CD4-positive, CD25-positive, alpha-beta regulatory T cell (primary cell): ENCODE measurements around the gene TNS1. TPM values are rescaled to one million over a fixed set of nuclear protein-coding genes. Genes with fewer than 3 reads are reported as not detected.

Experiments used
- ATAC-seq, 2 donors: fragments of 150-1000 bp; cut with Tn5 transposase; one replicate each; pipeline ENCODE4 v1.10.0; 2021; ENCODE audit warnings: low read depth in 2 of 2, moderate number of reproducible peaks in 2 of 2, moderate library complexity in 1 of 2
- DNase-seq, 3 donors: peaks; one replicate each; pipeline versions ENCODE4 v3.0.0 to v3.0.0-alpha.2; 2012 to 2022; ENCODE audit warnings: mixed read lengths in 1 of 3
- H3K27ac ChIP-seq: one replicate; pipeline ENCODE4 v1.7.0; 2013; ENCODE audit warnings: mild to moderate bottlenecking, low read length; ENCODE audit not compliant: insufficient read depth, poor library complexity, severe bottlenecking
- H3K27me3 ChIP-seq: one replicate; pipeline ENCODE4 v1.7.0; 2013; ENCODE audit warnings: low read length; ENCODE audit not compliant: control insufficient read depth, insufficient read depth
- H3K36me3 ChIP-seq: one replicate; pipeline ENCODE4 v1.7.0; 2013; ENCODE audit warnings: mild to moderate bottlenecking, low read length, moderate library complexity; ENCODE audit not compliant: control insufficient read depth, insufficient read depth
- H3K4me1 ChIP-seq: 2 replicates; pipeline ENCODE4 v1.7.0; 2013; ENCODE audit warnings: mild to moderate bottlenecking, low read length; ENCODE audit not compliant: insufficient read depth, control insufficient read depth, poor library complexity, severe bottlenecking
- H3K4me3 ChIP-seq: one replicate; pipeline ENCODE4 v1.7.0; 2013; ENCODE audit warnings: low read depth, mild to moderate bottlenecking, low read length, moderate library complexity
- H3K9me3 ChIP-seq, 2 experiments: 1 replicate in 1 of 2; 2 replicates in 1 of 2; pipeline ENCODE4 v1.7.0; 2013; ENCODE audit warnings: low read length in 2 of 2, mild to moderate bottlenecking in 1 of 2, moderate library complexity in 1 of 2; ENCODE audit not compliant: control insufficient read depth in 2 of 2
- H3K27ac Mint-ChIP-seq, 3 donors: one replicate each; pipeline ENCODE4 v1.8.0; 2020 to 2022; ENCODE audit warnings: mild to moderate bottlenecking in 3 of 3, mixed read lengths in 3 of 3, moderate library complexity in 2 of 3
- H3K27me3 Mint-ChIP-seq: one replicate; pipeline ENCODE4 v1.8.0; 2022; ENCODE audit warnings: mild to moderate bottlenecking, mixed read lengths
- H3K36me3 Mint-ChIP-seq: one replicate; pipeline ENCODE4 v1.8.0; 2020; ENCODE audit warnings: mixed read lengths
- H3K4me1 Mint-ChIP-seq, 4 donors: one replicate each; pipeline ENCODE4 v1.8.0; 2020 to 2022; ENCODE audit warnings: mixed read lengths in 4 of 4, mild to moderate bottlenecking in 1 of 4
- H3K4me3 Mint-ChIP-seq, 4 donors: one replicate each; pipeline ENCODE4 v1.8.0; 2020 to 2022; ENCODE audit warnings: mild to moderate bottlenecking in 4 of 4, mixed read lengths in 4 of 4, moderate library complexity in 3 of 4
- H3K9me3 Mint-ChIP-seq, 7 donors: one replicate each; pipeline ENCODE4 v1.8.0; 2020 to 2022; ENCODE audit warnings: mixed read lengths in 7 of 7, mild to moderate bottlenecking in 3 of 7, moderate library complexity in 2 of 7
- polyA plus RNA-seq, 4 donors: library from polyadenylated mRNA; unstranded; fragments of 300-500 nt; fragmentation: Illumina TruSeq; gene quantifications; one replicate each; pipeline ENCODE4 v1.2.3, GENCODE V29; 2021
- total RNA-seq: library from RNA; stranded (reverse); gene quantifications from one replicate; pipeline ENCODE4 v1.2.3, GENCODE V29; 2022

Gene TNS1
- total and polyA plus RNA-seq, 5 donors from 2014 or later, result 0.49 TPM; not detected in 4

GRCh38 chr2:218005486-218005885 is 2.7 kb upstream of the TNS1 start:
- Mint-ChIP-seq H3K27ac (no peak overlapping the region), H3K9me3 (peaks cover 0 to 2% (median 0%) of the 10 kb centered on the region in 7 donors)
- peaks cover 3% of the 10 kb centered on the region for H3K27me3 ChIP-seq

DNA sequence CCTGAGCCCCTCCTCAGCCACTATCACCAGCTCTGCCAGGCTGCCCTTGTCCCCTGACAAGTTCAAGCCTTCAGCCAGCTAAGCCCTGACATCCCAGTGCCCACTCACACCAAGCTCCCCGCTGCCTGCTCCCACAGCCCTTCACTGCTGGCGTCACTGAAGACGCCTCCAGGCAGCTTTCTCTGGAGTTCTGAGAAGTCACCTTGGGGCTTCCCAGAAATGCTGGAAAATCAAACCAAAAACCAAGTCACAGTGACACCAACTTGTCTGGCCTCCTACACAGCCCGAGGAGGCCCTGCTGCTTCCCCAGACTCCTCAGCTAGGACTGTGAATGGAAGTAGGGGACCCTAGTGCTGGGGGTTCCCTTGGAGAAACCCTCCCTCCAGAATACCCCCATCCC is 2.2 kb upstream of the TNS1 start:
- Mint-ChIP-seq H3K4me1 (peaks cover 0 to 3% (median 0%) of the 10 kb centered on the region in 4 donors), H3K27ac (no peak overlapping the region), H3K27me3 (peaks cover 28% of the 10 kb centered on the region), H3K36me3 (no peaks in the 10 kb centered on the region), H3K4me3 (no peak overlapping the region), H3K9me3 (peaks cover 0 to 2% (median 0%) of the 10 kb centered on the region in 7 donors)
- no peaks in the 10 kb centered on the region for H3K9me3 ChIP-seq
- DNase-seq (no peak), ATAC-seq (no peak)
- no peaks in the 10 kb centered on the region for H3K36me3 ChIP-seq
- H3K4me1 ChIP-seq, result peaks cover under 1% of the 10 kb centered on the region
- peaks cover 3% of the 10 kb centered on the region for H3K27me3 ChIP-seq
- H3K4me3 ChIP-seq, result no peak overlapping the region
- no peak overlapping the region for H3K27ac ChIP-seq

More at GRCh38 chr2:218005486-218005885, 2.7 kb upstream of the TNS1 start:
- DNase-seq, result no peak
- no peak overlapping the region for H3K27ac ChIP-seq
- H3K9me3 ChIP-seq, result no peaks in the 10 kb centered on the region
- Mint-ChIP-seq H3K4me3 (no peak overlapping the region), H3K27me3 (peaks cover 28% of the 10 kb centered on the region), H3K36me3 (no peaks in the 10 kb centered on the region), H3K4me1 (peaks cover 0 to 3% (median 0%) of the 10 kb centered on the region in 4 donors)
- ATAC-seq, result no peak
- no peaks in the 10 kb centered on the region for H3K36me3 ChIP-seq
- H3K4me1 ChIP-seq, result peaks cover 5% of the 10 kb centered on the region
- no peak overlapping the region for H3K4me3 ChIP-seq

DNA sequence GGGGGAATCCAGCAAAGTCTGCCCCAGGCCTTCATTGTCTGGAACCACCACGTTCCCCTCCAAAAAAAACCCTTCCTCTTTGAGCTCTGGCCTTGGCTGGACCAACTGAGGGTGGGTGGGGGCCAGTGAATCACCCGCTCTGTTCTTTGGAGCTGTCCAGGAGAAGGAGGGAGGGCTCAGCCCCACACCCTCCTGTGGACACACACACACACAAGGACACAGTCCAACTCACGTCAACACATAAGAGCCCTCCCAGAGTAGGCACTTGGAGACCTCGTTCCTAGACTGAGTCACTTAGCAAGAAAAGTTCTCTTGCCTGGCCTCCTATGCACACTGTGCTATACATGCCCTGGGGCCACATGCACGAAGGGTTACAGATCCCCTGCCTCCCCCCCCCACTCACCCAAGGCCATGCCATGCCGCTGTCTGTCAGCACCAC is 1.2 kb upstream of the TNS1 start:
- H3K36me3 ChIP-seq, result no peaks in the 10 kb centered on the region
- Mint-ChIP-seq H3K36me3 (no peaks in the 10 kb centered on the region), H3K9me3 (peaks cover 0 to 2% (median 0%) of the 10 kb centered on the region in 7 donors), H3K4me3 (no peak overlapping the region), H3K4me1 (no peaks in the 10 kb centered on the region), H3K27me3 (peaks cover 19% of the 10 kb centered on the region), H3K27ac (no peak overlapping the region)
- H3K4me1 ChIP-seq, result no peaks in the 10 kb centered on the region
- H3K27me3 ChIP-seq, result peaks cover 3% of the 10 kb centered on the region
- DNase-seq, result no peak
- no peak overlapping the region for H3K4me3 ChIP-seq
- no peak for ATAC-seq
- H3K27ac ChIP-seq, result no peak overlapping the region
- no peaks in the 10 kb centered on the region for H3K9me3 ChIP-seq

DNA sequence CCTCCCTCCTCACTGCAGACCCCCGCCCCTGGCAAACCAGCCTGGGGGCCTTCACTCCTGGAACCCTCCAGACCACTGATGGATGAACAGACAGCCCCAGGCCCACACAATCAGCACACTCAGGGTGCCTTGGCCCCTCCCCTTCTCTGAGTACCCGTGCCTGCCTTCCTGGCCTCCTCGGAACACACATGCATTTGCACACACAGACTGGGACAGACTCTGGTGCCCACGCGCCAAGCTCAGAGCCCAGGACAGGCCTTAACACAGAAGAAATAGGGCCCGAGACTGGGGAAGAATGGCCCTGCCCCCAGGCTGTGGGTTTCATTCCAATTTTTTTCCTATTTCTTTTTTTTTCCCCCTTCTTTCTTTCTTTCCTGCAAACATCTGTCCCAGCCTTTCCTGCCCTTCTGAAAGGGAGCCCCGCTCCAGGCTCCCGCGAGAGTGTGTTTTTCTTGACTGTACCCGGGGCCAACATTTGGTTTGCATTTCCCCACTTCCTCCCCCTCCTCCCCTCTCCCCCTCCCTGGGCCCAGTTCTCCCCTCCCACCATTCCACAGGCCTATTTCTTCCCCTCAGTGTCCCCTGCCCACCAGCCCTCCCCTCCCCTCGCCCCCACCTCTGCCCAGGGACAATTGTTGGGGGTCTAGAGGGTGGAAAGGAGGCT is 618 bp upstream of the TNS1 start:
- H3K36me3 ChIP-seq, result no peaks in the 10 kb centered on the region
- H3K36me3 Mint-ChIP-seq, result no peaks in the 10 kb centered on the region
- H3K27me3 ChIP-seq, result no peaks in the 10 kb centered on the region
- peaks cover 15% of the 10 kb centered on the region for H3K27me3 Mint-ChIP-seq
- no peak overlapping the region for H3K4me3 ChIP-seq
- no peaks in the 10 kb centered on the region for H3K4me1 ChIP-seq
- DNase-seq (no peak), ATAC-seq (no peak)
- H3K9me3 ChIP-seq, result no peaks in the 10 kb centered on the region
- peaks cover 0 to 2% (median 0%) of the 10 kb centered on the region in 7 donors for H3K9me3 Mint-ChIP-seq
- no peak overlapping the region for H3K27ac ChIP-seq
- H3K27ac Mint-ChIP-seq, result no peak overlapping the region
- no peak overlapping the region for H3K4me3 Mint-ChIP-seq
- no peaks in the 10 kb centered on the region for H3K4me1 Mint-ChIP-seq

DNA sequence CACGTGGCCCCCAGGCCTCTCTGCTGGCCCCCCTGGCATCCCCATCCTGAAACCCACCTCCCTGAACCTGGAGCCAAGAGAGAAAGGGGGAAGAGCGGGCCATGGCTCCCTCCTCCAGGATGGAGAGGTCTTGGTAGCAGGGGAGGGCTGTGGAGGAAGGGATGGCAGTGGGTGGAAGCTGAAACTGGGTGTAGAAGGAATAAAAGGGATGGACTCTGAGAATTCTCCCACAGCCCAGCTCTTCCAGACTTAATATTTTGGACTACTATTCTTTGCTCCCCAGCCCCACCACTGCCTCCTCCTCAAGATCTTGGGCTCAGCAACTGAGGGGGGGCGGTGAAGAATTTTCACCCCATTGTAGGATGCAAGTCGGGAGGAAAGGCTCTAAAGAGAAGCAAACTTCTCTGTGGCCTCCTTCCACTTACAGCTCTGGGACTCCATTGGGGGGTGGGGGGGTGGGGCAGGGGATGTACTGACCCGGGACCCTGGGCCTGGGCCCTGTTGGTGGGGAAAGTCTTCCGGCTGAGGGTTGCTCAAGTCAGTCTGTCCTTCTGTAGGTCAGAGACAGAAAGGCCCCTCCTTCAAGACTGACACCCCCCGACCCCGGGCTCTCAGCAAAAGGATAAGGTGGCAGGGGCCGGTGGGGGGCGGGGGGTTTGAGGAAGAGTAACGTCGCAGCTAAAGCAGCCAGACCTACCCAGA is 501 bp downstream of the TNS1 start:
- Mint-ChIP-seq H3K27me3 (peaks cover 10% of the 10 kb centered on the region), H3K36me3 (no peaks in the 10 kb centered on the region), H3K9me3 (peaks cover 0 to 2% (median 0%) of the 10 kb centered on the region in 7 donors), H3K4me1 (no peaks in the 10 kb centered on the region), H3K27ac (no peak overlapping the region), H3K4me3 (no peak overlapping the region)
- Histone ChIP-seq H3K36me3 (no peaks in the 10 kb centered on the region), H3K27me3 (no peaks in the 10 kb centered on the region), H3K4me3 (no peak overlapping the region), H3K4me1 (no peaks in the 10 kb centered on the region), H3K9me3 (no peaks in the 10 kb centered on the region), H3K27ac (no peak overlapping the region)
- ATAC-seq (no peak), DNase-seq (no peak)

DNA sequence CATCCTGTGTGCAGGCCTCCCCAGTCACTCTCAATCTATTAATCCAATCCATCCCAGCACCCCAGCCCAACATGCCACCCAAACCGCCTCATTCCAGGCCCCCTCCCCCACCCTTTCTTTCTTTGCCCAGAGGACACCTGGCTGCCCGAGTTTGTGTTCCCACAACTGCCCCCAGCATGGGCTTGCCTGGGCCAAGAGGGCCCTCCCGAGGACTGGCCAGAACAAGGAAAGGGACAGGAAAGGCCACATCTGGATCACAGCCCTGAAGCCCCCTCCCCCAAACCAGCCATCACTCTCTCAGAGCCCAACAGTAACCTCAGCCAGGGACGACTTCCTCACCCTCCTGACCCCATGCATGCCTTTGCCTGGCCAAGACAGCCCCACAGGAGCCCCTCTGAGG is 1.2 kb downstream of the TNS1 start:
- ATAC-seq, result no peak
- H3K4me1 Mint-ChIP-seq, result no peaks in the 10 kb centered on the region
- Histone ChIP-seq H3K4me3 (no peak overlapping the region), H3K4me1 (no peaks in the 10 kb centered on the region), H3K27ac (no peak overlapping the region), H3K9me3 (no peaks in the 10 kb centered on the region), H3K27me3 (no peaks in the 10 kb centered on the region), H3K36me3 (no peaks in the 10 kb centered on the region)
- peaks cover 0 to 2% (median 0%) of the 10 kb centered on the region in 7 donors for H3K9me3 Mint-ChIP-seq
- DNase-seq, result no peak
- H3K4me3 Mint-ChIP-seq, result no peak overlapping the region
- H3K36me3 Mint-ChIP-seq, result no peaks in the 10 kb centered on the region
- H3K27ac Mint-ChIP-seq, result no peak overlapping the region
- H3K27me3 Mint-ChIP-seq, result peaks cover 4% of the 10 kb centered on the region

- DNase-seq (no peak), ATAC-seq (no peak)
- H3K4me1 Mint-ChIP-seq, result no peaks in the 10 kb centered on the region
- Histone ChIP-seq H3K27me3 (no peaks in the 10 kb centered on the region), H3K9me3 (no peaks in the 10 kb centered on the region), H3K27ac (no peak overlapping the region), H3K4me1 (no peaks in the 10 kb centered on the region), H3K4me3 (no peak overlapping the region), H3K36me3 (no peaks in the 10 kb centered on the region)
- no peak overlapping the region for H3K4me3 Mint-ChIP-seq
- no peak overlapping the region for H3K27ac Mint-ChIP-seq
- H3K36me3 Mint-ChIP-seq, result no peaks in the 10 kb centered on the region
- H3K9me3 Mint-ChIP-seq, result peaks cover 0 to 2% (median 0%) of the 10 kb centered on the region in 7 donors
- H3K27me3 Mint-ChIP-seq, result no peaks in the 10 kb centered on the region
Observed at GRCh38 chr2:218000136-218000535, 2.7 kb downstream of the TNS1 start.

DNA sequence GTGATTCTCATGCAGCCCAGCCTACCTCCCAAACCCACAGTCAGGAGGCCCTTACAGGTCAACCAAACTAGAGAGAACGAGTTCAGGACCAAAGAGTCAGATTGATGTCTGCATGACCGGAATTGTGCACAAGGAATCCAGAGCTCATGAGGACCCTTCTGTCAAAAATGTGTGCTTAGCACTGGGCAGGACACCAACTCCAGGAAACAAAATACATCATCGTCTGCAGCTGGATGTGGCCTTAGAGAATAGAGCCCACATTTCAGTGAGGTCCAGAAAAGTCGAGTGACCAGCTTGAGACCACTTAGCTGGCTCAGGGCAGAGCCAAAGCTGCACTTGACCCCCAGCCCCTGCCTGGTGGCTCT is 3.2 kb downstream of the TNS1 start:
- no peaks in the 10 kb centered on the region for H3K27me3 Mint-ChIP-seq
- DNase-seq (no peak), ATAC-seq (no peak)
- no peaks in the 10 kb centered on the region for H3K4me1 Mint-ChIP-seq
- no peaks in the 10 kb centered on the region for H3K36me3 Mint-ChIP-seq
- no peak overlapping the region for H3K4me3 Mint-ChIP-seq
- H3K9me3 Mint-ChIP-seq, result peaks cover 0 to 2% (median 0%) of the 10 kb centered on the region in 7 donors
- H3K27ac Mint-ChIP-seq, result no peak overlapping the region
- Histone ChIP-seq H3K9me3 (no peaks in the 10 kb centered on the region), H3K4me3 (no peak overlapping the region), H3K27me3 (no peaks in the 10 kb centered on the region), H3K36me3 (no peaks in the 10 kb centered on the region), H3K27ac (no peak overlapping the region), H3K4me1 (no peaks in the 10 kb centered on the region)
